Thyroid gland (tissue), 4 donors: ENCODE data around the gene TXN2. TPM values are rescaled to one million over a fixed set of nuclear protein-coding genes. Genes with fewer than 3 reads are reported as not detected.

Source experiments
- DNase-seq, 2 donors: peaks; one replicate each; pipeline ENCODE4 v3.0.0-alpha.2; 2019
- H3K27ac ChIP-seq, 3 donors: fragments of 200-600 bp; sonication (generic); 1 replicate in 2 of 3; 2 replicates in 1 of 3; pipeline ENCODE4 v1.5.1; 2016 to 2019; ENCODE audit warnings: mild to moderate bottlenecking in 1 of 3, moderate library complexity in 1 of 3
- H3K27me3 ChIP-seq: fragments of 200-600 bp; sonication (generic); one replicate; pipeline ENCODE4 v1.5.1; 2019
- H3K36me3 ChIP-seq, 2 donors: fragments of 200-600 bp; sonication (generic); one replicate each; pipeline ENCODE4 v1.5.1; 2016 to 2019
- H3K4me1 ChIP-seq, 2 donors: fragments of 200-600 bp; sonication (generic); one replicate each; pipeline ENCODE4 v1.5.1; 2017 to 2019
- H3K4me3 ChIP-seq, 3 donors: fragments of 200-600 bp; sonication (generic); replicated peaks in 1 of 3; 1 replicate in 2 of 3; 2 replicates in 1 of 3; pipeline ENCODE4 v1.5.1; 2016; ENCODE audit warnings: mild to moderate bottlenecking in 1 of 3
- H3K9me3 ChIP-seq: fragments of 200-600 bp; sonication (generic); one replicate; pipeline ENCODE4 v1.5.1; 2017
- CTCF ChIP-seq, 6 experiments: fragments of 200-600 bp in 3 of 6; fragments of 450-650 bp in 3 of 6; sonication (generic) in 3 of 6; IDR thresholded peaks; one replicate each; pipeline ENCODE4 v1.5.1; 2016 to 2019; ENCODE audit warnings: antibody characterized with exemption in 6 of 6, mild to moderate bottlenecking in 2 of 6, inconsistent platforms in 1 of 6, moderate library complexity in 1 of 6
- POLR2A ChIP-seq, 2 donors: fragments of 450-650 bp; IDR thresholded peaks; one replicate each; pipeline ENCODE4 v1.6.1; 2017; ENCODE audit warnings: antibody characterized with exemption in 2 of 2, mild to moderate bottlenecking in 2 of 2, moderate library complexity in 1 of 2
- WGBS, 2 donors: methylation state at CpG; one replicate each; pipeline ENCODE4 v1.1.5; 2017; 5-methylcytosine and 5-hydroxymethylcytosine counted together
- intact Hi-C: fragments of 100-400 bp; cut with DNase I; formaldehyde crosslinking; loops from one replicate; pipeline ENCODE4 v1.15.1; 2023
- total RNA-seq, 4 donors: library from RNA; depleted of rRNA; stranded (reverse); fragments of >200 nt; gene quantifications; one replicate each; pipeline ENCODE4 v1.2.3, GENCODE V29; 2016

Gene TXN2
- total RNA-seq, 4 donors from 2014 or later = 56.7 to 115 (median 75.6) TPM

DNA sequence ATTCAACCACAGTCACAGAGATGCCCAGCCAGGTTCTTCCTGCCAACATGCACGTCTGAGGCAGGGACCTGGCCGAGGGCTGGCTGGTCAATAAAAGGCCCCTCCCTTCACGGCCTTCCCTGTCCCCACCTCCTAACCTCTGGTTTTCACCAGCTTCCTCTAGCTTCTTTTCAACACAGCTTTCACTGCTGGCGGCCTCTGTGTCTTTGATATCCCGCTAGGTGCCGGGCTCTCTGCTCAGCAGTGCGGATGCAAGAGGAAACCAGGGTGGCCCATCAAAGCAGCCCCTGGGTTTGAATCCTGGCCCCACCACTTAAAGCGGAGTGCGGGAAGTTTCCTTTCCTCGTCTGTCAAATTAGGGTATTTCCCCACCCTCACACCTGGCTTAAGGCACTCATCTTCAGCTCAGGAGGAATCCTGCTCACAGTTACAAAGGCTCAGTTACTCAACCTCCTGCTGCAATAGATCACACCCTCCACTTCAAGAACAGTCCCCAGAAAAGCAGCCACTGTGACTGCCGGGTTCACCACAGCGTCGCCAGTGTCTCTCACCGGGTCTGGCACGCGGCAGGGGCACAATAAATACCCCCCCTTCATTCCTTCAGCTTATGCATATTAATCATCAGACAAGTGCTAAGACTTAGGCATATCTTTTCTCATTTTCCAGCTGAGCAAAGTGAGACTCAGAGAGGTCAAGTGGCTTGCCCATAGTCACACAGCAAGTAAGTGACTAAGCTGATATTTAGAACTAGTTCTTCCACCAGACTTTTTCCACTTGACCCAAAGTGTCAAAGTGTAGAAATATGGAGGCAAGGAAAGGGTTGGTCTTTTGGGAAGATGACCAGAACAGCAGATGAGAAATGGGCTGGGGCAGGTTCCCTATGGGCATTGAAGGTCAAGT lies 45.7 kb downstream of the TXN2 start:
- no peak overlapping the region for H3K4me3 ChIP-seq
- no peaks in the 10 kb centered on the region for H3K36me3 ChIP-seq
- DNase-seq = peak; percentile 72 to 79
- no peaks in the 10 kb centered on the region for H3K27me3 ChIP-seq
- H3K9me3 ChIP-seq = no peaks in the 10 kb centered on the region
- H3K4me1 ChIP-seq = peaks cover 31 to 38% of the 10 kb centered on the region in 2 donors
- TF ChIP-seq CTCF (IDR thresholded peaks at IDR 0.05) = no peak
- TF ChIP-seq POLR2A (IDR thresholded peaks at IDR 0.05) = no peak
- whole genome bisulfite sequencing, 2 donors = 30 to 42% methylated on average over 16 of the region's 16 CpGs
- intact Hi-C loops = no loop called here
- peak overlapping the region; percentile 3 to 84 (median 12) for H3K27ac ChIP-seq

- H3K27ac ChIP-seq = peak overlapping the region in 1 of 3 donors; percentile 3
- WGBS, 2 donors = 62 to 64% methylated on average over 14 of the region's 14 CpGs
- intact Hi-C loops = no loop called here
Observed at GRCh38 chr22:36433318-36434231, 47.9 kb downstream of the TXN2 start.

GRCh38 chr22:36432592-36433317 lies 48.7 kb downstream of the TXN2 start:
- Histone ChIP-seq H3K36me3 (no peaks in the 10 kb centered on the region), H3K4me3 (no peak overlapping the region), H3K27me3 (no peaks in the 10 kb centered on the region), H3K9me3 (no peaks in the 10 kb centered on the region), H3K4me1 (peaks cover 31 to 38% of the 10 kb centered on the region in 2 donors), H3K27ac (peak overlapping the region in 1 of 3 donors; percentile 3)
- intact Hi-C loops = no loop called here
- no peak for TF ChIP-seq CTCF (IDR thresholded peaks at IDR 0.05)
- TF ChIP-seq POLR2A (IDR thresholded peaks at IDR 0.05) = no peak
- WGBS, 2 donors = 66 to 81% methylated on average over 14 to 15 of the region's 15 CpGs
- no peak for DNase-seq

More at GRCh38 chr22:36433318-36434231, 47.9 kb downstream of the TXN2 start:
- Histone ChIP-seq H3K27me3 (no peaks in the 10 kb centered on the region), H3K4me1 (peaks cover 31 to 38% of the 10 kb centered on the region in 2 donors), H3K9me3 (no peaks in the 10 kb centered on the region), H3K36me3 (no peaks in the 10 kb centered on the region), H3K4me3 (no peak overlapping the region)
- DNase-seq = peak; percentile 59 to 70
- no peak for TF ChIP-seq CTCF (IDR thresholded peaks at IDR 0.05)

- DNase-seq = no peak
- intact Hi-C loops = no loop called here
- Histone ChIP-seq H3K27ac (no peak overlapping the region), H3K4me3 (no peak overlapping the region), H3K27me3 (no peaks in the 10 kb centered on the region), H3K9me3 (no peaks in the 10 kb centered on the region), H3K4me1 (peaks cover 31 to 38% of the 10 kb centered on the region in 2 donors), H3K36me3 (no peaks in the 10 kb centered on the region)
- WGBS, 2 donors = 91 to 95% methylated on average over 9 of the region's 9 CpGs
- TF ChIP-seq POLR2A (IDR thresholded peaks at IDR 0.05) (no peak), CTCF (IDR thresholded peaks at IDR 0.05) (no peak)
Observed at GRCh38 chr22:36431977-36432376, 49.5 kb downstream of the TXN2 start.
